GM18505 (cell line): ENCODE measurements around the gene ANXA5.

Experiments used
- ATAC-seq: cut with Tn5 transposase; IDR thresholded peaks from one replicate; pipeline ENCODE4 v1.9.1; 2021; ENCODE audit not compliant: unreplicated experiment
- POLR2A ChIP-seq: IDR thresholded peaks from 4 replicates; pipeline ENCODE4 v1.6.1; 2011; ENCODE audit warnings: borderline replicate concordance; ENCODE audit not compliant: insufficient read depth, insufficient read length; ENCODE audit errors: extremely low read depth

ANXA5 gene

DNA sequence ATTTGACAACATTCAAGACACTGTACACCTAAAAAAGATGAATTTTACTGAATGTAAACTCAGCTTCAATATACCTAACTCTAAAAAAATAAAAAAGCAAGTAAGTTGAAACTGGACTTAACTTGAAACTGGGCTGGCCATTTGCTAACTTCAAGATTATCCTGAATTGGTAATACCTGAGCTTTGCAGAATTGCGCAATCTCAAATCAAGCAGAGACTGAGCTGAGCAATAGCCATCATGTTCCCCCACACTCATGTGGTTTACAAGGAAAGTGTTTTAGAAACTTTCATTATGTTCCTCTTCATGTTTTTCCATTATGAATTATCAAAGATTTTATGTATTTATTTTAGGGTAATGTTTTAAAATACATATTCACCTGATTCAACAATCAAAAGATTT, 38.7 kb downstream of the ANXA5 start:
- no peak for ATAC-seq
- TF ChIP-seq POLR2A: no peak

DNA sequence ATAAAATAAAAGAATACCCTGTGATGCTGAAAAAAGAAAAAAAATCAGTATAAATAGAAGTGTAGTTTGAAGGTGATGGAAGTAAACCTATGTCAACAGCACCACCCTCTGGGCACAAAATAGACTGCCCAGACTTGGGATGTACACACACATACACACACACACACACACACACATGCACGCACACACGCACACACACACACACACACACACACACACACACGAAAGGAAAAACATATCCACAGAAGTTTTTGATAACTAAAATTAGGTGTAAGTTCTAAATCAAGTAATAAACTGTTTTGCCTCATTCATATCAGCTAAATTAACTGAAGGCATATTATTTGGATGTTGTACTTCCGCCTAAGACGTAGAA, 40.5 kb downstream of the ANXA5 start:
- TF ChIP-seq POLR2A: no peak
- ATAC-seq: peak; percentile 43

DNA sequence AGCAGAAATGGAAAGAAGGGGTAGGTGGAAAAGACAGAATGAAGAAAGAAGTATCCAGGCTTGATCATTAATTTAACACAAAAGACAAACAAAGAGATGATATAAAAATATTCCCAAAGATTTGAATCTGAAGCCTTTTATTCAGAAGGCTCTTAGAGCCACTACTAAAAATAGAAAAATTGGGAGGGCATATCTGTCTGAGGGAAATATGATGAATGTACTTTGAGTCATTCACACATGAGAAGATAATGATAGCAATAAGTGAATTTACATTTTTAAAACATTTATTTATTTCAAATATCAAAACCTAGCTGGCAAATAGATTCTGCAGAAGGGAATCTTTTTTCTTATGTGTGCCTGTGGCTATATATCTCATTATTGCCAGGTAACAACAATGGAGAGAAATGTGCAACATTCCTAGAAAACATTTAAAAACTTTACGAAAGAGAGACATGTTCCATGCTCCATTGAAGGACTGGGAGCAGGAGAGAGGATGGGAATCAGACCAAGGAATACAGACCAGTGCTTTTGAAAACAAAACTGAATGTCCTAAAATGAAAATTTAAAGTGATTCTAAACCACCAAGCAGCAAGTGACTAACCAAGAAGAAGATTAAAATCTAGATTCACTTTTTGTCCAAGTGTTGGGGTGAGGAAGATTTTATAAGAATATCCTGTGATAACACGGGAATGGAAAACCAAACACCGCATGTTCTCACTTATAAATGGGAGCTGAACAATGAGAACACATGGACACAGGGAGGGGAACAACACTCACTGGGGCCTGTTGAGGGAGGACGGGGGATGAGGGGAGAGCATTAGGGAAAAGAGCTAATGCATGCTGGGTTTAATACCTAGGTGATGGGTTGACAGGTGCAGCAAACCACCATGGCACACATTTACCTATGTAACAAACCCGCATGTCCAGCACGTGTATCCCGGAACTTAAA, 41.2 kb downstream of the ANXA5 start:
- TF ChIP-seq POLR2A: no peak
- ATAC-seq: peak; percentile 8

DNA sequence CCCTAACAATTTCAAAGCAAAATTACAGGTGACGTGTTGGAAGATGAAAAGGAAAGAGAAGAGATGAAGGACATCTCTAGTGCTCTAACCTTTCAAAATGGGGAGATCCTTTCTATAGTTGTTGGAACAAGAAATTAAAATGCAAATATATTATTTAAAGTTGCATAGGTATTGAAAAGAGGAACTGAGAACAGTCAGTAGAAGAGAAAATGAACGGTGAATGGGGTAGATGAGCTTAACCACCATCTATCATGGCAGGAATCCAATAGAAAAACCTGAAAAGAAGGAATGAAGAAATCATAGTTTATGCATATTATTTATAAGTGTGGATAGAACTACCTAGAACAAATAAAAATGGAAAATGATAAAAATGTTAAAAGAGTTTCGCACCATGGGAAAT, 42.0 kb downstream of the ANXA5 start:
- ATAC-seq: peak; percentile 91
- no peak for TF ChIP-seq POLR2A

DNA sequence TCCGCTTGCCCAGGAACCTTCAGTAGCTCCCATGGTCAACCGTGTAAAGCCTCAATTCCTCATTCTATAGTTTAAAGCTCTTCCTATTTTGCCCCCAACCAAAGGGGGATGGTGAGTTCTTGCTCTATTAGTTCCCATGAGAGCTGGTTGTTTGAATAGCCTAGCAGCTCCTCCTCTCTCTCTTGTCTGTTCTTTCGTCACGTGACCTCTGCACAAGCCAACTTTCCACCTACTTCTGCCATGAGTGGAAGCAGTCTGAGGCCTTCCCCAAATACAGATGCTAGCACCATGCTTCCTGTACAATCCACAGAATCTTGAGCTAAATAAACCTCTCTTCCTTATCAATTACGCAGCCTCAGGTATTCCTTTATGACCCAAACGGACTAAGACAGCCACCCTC, 42.8 kb downstream of the ANXA5 start:
- no peak for TF ChIP-seq POLR2A
- ATAC-seq: no peak

DNA sequence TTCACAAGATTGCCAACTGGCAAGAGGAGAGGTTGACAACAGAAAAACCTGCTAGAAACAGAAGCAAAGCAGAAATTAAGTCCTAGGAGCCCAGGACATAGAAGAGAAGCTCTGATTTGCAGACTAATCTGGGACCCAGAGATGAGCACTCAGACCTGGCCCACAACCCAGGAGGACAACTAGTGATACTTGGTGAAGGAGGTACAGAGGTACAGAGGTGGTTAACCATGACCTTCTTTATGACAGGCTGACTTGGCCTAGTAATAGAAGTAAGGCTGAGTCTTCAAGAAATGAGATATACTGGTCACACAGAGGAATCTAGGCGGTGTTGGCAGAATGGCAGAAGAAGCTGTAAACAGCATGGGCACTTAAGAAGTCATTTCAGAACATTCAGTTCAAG, 43.6 kb downstream of the ANXA5 start:
- no peak for TF ChIP-seq POLR2A
- ATAC-seq: no peak

DNA sequence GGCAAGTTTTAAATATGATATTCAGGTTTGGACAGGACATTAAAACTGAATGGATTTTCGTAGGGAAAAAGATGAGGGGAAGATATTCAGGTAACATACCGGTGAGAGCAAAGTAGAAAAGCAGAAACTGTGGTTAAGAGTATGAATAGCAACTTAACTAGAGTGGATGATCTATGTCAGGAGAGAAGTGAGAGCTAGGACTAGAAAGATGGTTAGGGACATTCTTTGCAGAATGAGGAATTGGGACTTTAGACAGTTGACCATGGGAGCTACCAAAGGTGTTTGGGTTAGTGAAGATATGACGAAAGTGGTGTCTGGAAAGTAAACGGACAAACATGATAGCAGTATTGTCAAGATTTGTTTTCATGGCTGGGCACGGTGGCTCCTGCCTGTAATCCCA, 45.2 kb downstream of the ANXA5 start:
- no peak for ATAC-seq
- no peak for TF ChIP-seq POLR2A

DNA sequence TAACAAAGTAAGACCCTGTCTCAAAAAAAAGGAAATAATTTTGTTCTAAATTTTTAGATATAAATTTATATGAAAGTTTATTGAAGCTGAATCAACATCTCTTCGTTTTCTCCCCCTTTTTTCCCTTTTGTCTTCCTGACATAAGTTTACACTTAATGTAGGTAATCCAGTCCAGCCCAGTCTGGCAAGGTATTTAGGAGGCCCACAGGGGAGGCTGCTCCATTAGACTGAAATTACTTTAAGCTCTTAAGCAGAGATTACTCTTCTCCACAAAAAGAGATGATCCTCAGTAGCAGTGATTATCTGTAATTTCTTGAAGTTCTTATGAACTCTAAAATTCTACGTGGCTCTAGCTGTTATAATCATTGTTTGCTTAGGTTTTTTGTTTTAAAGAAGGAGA, 46.0 kb downstream of the ANXA5 start:
- ATAC-seq: no peak
- no peak for TF ChIP-seq POLR2A

DNA sequence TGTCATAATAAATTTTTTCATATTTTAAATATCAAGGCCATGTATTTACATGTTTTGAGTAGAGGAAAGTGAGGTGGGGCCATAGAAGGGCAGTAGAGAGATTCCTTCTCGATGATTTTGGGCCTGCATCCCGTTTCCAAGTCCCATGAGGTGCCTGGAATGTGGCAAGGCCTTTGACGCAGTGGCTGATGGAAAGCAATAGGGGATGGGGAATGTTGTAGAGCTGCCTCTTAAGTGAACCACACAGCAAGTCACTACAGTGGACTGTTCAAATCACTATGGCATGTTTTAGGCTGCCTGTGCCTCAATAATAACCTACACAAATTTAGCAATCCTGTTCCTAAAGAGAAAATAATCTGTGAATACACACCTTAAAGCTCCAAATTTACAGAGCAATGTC, 48.3 kb downstream of the ANXA5 start:
- no peak for TF ChIP-seq POLR2A
- no peak for ATAC-seq

DNA sequence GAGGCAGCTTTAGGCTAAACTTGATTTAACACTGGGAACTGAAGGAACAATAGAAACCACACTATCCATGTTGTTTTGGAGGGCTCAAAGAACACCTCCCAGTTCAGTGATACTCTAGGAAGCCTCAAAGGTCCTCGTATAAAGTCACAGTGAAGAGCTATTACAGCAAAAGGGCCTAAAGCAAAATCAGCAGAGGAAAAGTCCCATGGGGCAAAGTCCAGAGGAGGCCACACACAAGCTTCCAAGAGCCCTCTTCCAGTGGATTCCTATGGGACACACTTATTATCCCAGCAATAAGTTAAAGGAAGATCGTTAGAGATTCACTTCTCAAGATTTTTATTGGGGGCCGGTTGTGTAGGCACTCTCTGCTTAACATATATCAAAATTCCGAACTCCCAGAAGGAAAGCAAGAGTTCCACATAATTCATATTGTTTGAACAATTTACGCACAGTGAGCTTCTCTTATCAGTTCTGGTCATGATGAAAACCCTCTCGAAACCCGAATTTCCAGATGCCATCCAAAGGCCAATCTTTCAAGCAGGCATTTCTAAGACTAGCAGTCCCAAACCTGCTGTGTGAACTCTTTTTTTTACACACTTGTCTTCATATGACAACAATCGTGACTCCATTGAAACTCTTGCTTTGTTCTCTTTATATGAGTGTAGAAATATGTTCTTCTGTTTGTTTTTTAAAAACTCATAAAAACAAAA, 53.7 kb downstream of the ANXA5 start:
- no peak for ATAC-seq
- no peak for TF ChIP-seq POLR2A

DNA sequence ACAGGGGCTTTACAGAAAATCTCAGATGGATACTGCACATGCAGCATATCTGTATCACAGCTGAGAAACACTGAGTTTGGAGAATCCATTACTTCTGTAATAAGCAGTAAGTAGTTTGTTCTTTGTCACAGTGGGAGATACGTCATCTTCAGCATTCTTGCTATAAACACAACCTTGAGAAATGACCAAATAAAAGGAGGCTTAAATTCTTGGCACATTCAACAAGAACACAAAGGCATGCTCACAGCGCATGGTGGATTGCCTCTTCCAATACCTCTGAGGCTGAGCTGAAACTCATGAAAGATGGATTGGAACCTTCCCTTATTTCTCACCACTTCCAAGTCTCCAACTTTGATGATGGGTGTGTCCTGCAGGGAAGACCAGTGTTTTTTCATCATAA, 54.5 kb downstream of the ANXA5 start:
- no peak for ATAC-seq
- no peak for TF ChIP-seq POLR2A

DNA sequence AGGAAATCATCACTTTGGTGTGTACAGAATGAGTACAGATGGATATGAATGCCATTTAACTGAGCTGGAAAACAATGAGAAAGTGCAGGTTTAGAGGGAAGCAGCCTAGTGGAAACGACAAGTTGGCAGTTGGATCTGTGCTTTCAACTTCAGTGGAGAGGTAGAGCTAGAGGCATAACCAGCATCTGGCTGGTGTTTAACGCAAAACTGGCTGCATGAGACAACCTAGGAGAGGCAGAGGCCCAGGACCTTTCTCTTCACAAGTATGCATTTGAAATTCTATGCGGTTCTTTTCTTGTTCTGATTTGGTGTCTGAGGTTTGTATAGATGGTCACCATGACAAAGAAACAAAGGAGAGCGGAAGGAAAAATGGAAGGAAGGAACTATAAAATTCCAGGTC, 63.1 kb downstream of the ANXA5 start:
- TF ChIP-seq POLR2A: no peak
- no peak for ATAC-seq

DNA sequence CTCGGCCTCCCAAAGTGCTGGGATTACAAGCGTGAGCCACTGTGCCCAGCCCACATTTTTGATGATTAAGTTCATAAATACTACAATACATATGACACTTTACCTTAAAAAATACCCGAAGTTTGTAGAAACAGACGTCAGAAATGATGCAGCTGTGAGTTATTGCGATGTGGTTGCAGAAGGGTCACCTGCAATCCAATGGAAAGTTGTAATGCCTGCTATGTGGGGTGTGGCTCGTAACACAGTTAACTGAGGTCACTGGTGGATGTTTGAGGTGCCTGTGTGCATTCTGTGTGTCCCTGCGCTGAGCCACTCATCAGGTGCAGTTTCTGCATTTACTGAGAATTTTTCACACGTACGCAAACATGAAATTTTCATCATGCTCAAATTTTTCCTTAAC, 64.1 kb downstream of the ANXA5 start:
- TF ChIP-seq POLR2A: no peak
- no peak for ATAC-seq
